Raji (cell line): Measurements from ENCODE around the gene EGR1.

Experiments used
- POLR2A ChIP-seq: IDR thresholded peaks from 2 replicates; pipeline ENCODE4 v1.6.1; 2011; ENCODE audit warnings: low read depth, low read length, control low read depth; ENCODE audit not compliant: insufficient read depth

The EGR1 gene

GRCh38 chr5:138508958-138509357 lies 43.7 kb downstream of the EGR1 start:
- TF ChIP-seq POLR2A = no peak

GRCh38 chr5:138514021-138514420 lies 48.7 kb downstream of the EGR1 start:
- no peak for TF ChIP-seq POLR2A

GRCh38 chr5:138515556-138516245 lies 50.4 kb downstream of the EGR1 start:
- TF ChIP-seq POLR2A = no peak

GRCh38 chr5:138517437-138517836 lies 52.2 kb downstream of the EGR1 start:
- no peak for TF ChIP-seq POLR2A
